Activated CD8-positive, alpha-beta memory T cell treated with anti-CD3 and anti-CD28 coated beads, Interleukin-2, amount 10 ng/mL, durations not matched to agents 7 days and 5 days (primary cell): ENCODE measurements around the gene CKAP4. TPM values are rescaled to one million over a fixed set of nuclear protein-coding genes. Genes with fewer than 3 reads are reported as not detected.

Source experiments
- ATAC-seq: fragments of 150-1000 bp; cut with Tn5 transposase; one replicate; pipeline ENCODE4 v1.10.0; 2021; ENCODE audit warnings: moderate library complexity
- CTCF ChIA-PET: fragments of 350-600 bp; sonication (Branson Sonifier 250); formaldehyde crosslinking; loops from one replicate; lab custom pipeline; 2021; ENCODE audit warnings: antibody characterized with exemption; lab: Charles Lee
- DNase-seq: peaks from one replicate; pipeline ENCODE4 v3.0.0-alpha.2; 2020
- H3K27ac Mint-ChIP-seq: one replicate; pipeline ENCODE4 v1.8.0; 2021; ENCODE audit warnings: mild to moderate bottlenecking, mixed read lengths
- H3K27me3 Mint-ChIP-seq: one replicate; pipeline ENCODE4 v1.8.0; 2021; ENCODE audit warnings: mixed read lengths
- H3K36me3 Mint-ChIP-seq: one replicate; pipeline ENCODE4 v1.8.0; 2021; ENCODE audit warnings: mild to moderate bottlenecking, mixed read lengths
- H3K4me1 Mint-ChIP-seq: one replicate; pipeline ENCODE4 v1.8.0; 2021; ENCODE audit warnings: mixed read lengths
- H3K4me3 Mint-ChIP-seq: one replicate; pipeline ENCODE4 v1.8.0; 2021; ENCODE audit warnings: mild to moderate bottlenecking, moderate library complexity, mixed read lengths
- H3K9me3 Mint-ChIP-seq: one replicate; pipeline ENCODE4 v1.8.0; 2022; ENCODE audit warnings: low read depth, mixed read lengths
- total RNA-seq, 2 experiments: library from RNA; stranded (reverse); gene quantifications; one replicate each; pipeline ENCODE4 v1.2.3, GENCODE V29; 2021

Gene CKAP4
- total RNA-seq, 2 experiments from 2014 or later: 1.1 to 3.7 TPM

DNA sequence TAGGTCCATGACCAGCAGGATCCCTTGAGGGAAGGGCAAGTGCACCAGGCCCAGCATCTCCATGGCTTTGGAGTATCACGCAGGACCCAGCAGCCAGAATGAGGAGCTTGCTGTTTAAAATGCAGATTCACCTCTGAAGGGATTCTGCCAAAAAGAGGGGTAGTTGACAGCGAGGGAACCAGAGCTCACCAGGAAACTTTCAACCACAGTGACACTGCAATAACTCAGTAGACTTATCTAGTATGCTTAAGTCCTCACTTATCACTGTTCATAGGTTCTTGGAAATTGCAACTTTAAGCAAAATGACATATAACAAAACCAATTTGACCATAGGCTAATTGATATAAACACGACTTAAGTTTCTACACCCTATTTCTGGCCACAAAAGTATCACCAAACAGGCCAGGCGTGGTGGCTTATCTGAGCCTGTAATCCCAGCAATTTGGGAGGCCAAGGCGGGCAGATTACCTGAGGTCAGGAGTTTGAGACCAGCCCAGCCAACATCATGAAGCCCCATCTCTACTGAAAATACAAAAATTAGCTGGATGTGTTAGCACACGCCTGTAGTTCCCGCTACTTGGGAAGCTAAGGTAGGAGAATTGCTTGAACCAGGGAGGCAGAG is 21.4 kb upstream of the CKAP4 start:
- CTCF ChIA-PET: interaction anchor here (1.6 to 1.7 kb wide), 2 partner anchors 13 to 45 kb away, joined by 4 to 9 read pairs; no protein-coding TSS in a partner anchor
- ATAC-seq: peak; percentile 45
- no peaks in the 10 kb centered on the region for H3K9me3 Mint-ChIP-seq
- peaks cover 24% of the 10 kb centered on the region for H3K4me1 Mint-ChIP-seq
- H3K4me3 Mint-ChIP-seq: no peak overlapping the region
- DNase-seq: no peak
- H3K27me3 Mint-ChIP-seq: peaks cover 21% of the 10 kb centered on the region
- peak overlapping the region; percentile 47 for H3K27ac Mint-ChIP-seq
- H3K36me3 Mint-ChIP-seq: no peaks in the 10 kb centered on the region

DNA sequence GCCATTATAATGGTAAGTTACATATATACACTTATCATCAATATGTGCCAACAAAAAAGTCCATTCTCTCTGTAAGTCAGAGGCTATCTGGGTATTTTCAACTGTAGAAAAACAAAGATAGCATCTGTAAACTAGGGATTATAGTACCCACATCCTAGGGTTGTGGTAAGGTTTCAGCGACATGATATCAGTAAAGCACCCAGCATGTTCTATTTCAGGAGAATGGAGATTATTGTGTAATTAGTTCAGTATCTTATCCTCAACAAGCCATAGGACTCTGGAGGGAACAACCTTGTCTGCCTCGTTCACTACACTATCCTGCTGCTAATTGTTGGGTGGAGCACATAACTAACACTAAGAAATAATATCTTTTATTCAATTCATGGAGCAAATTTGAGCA is 19.7 kb upstream of the CKAP4 start:
- no peaks in the 10 kb centered on the region for H3K36me3 Mint-ChIP-seq
- no peak overlapping the region for H3K4me3 Mint-ChIP-seq
- DNase-seq (no peak), ATAC-seq (peak; percentile 45)
- no peak overlapping the region for H3K27ac Mint-ChIP-seq
- CTCF ChIA-PET: interaction anchor here (1.5 to 1.6 kb wide), 2 partner anchors 11 to 15 kb away, joined by 4 to 6 read pairs; no protein-coding TSS in a partner anchor
- peaks cover 32% of the 10 kb centered on the region for H3K27me3 Mint-ChIP-seq
- H3K9me3 Mint-ChIP-seq: no peaks in the 10 kb centered on the region
- H3K4me1 Mint-ChIP-seq: peaks cover 24% of the 10 kb centered on the region

DNA sequence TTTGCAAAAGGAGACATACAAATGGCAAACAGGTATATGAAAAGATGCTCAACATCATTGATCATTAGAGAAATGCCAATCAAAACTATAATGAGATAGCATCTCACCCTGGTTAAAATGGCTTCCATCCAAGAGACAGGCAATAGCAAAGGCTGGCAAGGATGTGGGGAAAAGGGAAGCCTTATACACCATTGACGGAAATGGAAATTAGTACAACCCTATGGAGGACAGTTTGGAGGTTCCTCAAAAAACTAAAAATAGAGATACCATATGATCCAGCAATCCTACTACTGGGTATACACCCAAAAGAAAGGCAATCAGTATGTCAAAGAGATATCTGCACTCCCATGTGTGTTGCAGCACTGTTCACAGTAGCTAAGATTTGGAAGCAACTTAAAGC is 17.3 kb upstream of the CKAP4 start:
- no peak for ATAC-seq
- Mint-ChIP-seq H3K27me3 (peaks cover 29% of the 10 kb centered on the region), H3K4me3 (no peak overlapping the region), H3K36me3 (no peaks in the 10 kb centered on the region), H3K9me3 (no peaks in the 10 kb centered on the region), H3K4me1 (peaks cover 24% of the 10 kb centered on the region), H3K27ac (no peak overlapping the region)
- CTCF ChIA-PET: no interaction called here
- DNase-seq: no peak

DNA sequence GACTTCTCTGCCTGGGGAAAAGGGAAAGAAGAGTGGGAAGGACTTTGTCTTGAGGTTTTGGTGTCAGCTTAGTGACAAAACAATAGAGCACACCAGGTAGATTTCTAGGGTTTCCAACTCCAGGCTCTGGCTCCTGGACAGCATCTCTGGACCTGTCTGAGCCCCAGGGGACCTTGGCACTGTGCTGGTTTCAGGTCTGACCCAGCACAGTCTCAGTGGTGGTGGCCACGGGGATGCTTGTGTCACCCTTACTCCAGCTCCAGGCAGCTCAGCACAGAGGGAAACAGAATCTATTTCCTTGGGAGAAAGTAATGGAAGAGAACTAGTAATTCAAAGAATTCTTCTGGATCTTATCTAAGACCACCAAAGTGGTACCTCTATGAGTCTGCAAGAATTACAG is 11.1 kb upstream of the CKAP4 start:
- Mint-ChIP-seq H3K4me1 (no peaks in the 10 kb centered on the region), H3K36me3 (no peaks in the 10 kb centered on the region), H3K27ac (no peak overlapping the region), H3K27me3 (peaks cover 13% of the 10 kb centered on the region), H3K9me3 (no peaks in the 10 kb centered on the region), H3K4me3 (no peak overlapping the region)
- ATAC-seq (no peak), DNase-seq (peak; percentile 8)
- CTCF ChIA-PET: no interaction called here

DNA sequence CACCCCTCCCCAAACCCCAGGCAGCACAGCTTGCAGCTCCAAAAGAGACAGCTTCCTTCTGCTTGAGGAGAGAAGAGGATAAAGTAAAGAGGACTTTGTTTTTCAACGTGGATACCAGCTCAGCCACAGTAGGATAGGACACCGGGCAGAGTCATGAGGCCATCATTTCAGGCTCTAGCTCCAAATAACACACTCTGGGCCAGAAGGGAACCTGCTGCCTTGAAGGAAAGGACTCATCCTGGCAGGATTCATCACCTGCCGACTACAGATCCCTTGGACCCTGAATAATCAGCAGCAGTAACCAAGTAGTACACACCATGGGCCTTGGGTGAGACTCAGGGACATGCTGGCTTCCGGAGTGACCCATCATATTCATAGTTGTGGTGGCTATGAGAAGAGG is 10.4 kb upstream of the CKAP4 start:
- H3K9me3 Mint-ChIP-seq: no peaks in the 10 kb centered on the region
- no peaks in the 10 kb centered on the region for H3K4me1 Mint-ChIP-seq
- H3K36me3 Mint-ChIP-seq: no peaks in the 10 kb centered on the region
- DNase-seq: peak; percentile 1
- H3K27me3 Mint-ChIP-seq: peaks cover 10% of the 10 kb centered on the region
- H3K27ac Mint-ChIP-seq: no peak overlapping the region
- no peak overlapping the region for H3K4me3 Mint-ChIP-seq
- no peak for ATAC-seq
- CTCF ChIA-PET: no interaction called here

DNA sequence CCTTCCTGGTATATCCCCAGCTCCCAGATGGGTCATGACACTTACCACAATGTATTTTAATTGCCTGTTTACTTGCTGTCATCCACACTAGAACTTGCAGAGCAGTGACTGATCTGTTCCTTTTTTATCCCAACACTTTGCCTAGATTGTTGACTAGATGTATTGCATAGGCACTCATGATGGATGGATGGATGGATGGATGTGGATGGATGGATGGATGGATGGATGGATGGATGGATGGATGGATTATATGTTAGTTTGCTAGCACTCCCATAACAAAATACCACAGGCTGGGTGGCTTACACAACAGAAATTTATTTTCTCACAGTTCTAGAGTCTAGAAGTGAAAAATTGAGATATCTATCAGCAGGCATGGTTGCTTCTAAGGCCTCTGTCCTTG is 8.7 kb upstream of the CKAP4 start:
- H3K36me3 Mint-ChIP-seq: no peaks in the 10 kb centered on the region
- no peaks in the 10 kb centered on the region for H3K9me3 Mint-ChIP-seq
- no peaks in the 10 kb centered on the region for H3K4me1 Mint-ChIP-seq
- no peak overlapping the region for H3K4me3 Mint-ChIP-seq
- no peaks in the 10 kb centered on the region for H3K27me3 Mint-ChIP-seq
- DNase-seq: no peak
- CTCF ChIA-PET: no interaction called here
- no peak for ATAC-seq
- H3K27ac Mint-ChIP-seq: no peak overlapping the region

DNA sequence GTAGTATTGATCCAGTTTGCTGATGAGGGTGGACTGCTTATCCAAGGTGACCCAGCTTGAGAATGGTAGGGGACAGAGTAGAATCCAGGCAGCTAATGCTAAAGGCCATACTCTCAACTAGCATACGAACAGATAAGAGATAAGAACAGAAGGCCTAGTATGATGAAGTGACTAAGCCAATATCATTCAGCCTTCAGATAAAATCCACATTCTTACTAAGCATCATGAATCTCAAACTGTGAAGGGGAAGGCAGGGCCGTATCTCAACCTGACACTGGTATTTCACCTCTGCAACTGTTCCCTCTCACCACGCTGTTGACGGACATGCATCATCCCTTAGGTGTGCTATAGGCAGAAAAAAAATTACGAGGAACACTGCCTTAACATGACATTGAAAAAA is 8.1 kb upstream of the CKAP4 start:
- Mint-ChIP-seq H3K27ac (no peak overlapping the region), H3K4me3 (no peak overlapping the region), H3K4me1 (no peaks in the 10 kb centered on the region), H3K27me3 (no peaks in the 10 kb centered on the region), H3K9me3 (no peaks in the 10 kb centered on the region), H3K36me3 (no peaks in the 10 kb centered on the region)
- ATAC-seq (no peak), DNase-seq (peak; percentile 11)
- CTCF ChIA-PET: no interaction called here

DNA sequence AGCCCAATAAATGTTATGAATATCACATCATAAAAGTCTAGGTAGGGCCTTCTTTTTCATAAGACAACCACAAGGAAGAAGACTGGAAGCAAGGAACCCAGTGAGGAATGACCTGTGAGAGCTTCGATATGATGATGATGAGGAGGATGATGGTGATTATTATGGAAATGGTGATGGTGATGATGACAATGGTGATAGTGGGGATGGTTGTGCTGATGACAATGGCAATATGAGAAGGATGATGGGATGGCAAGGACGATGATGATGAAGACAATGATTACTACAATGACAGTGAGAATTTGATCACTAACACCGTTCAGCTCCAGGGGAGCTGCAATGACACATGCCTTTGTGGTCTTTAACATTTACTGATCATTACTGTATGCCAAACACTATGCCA is 7.7 kb upstream of the CKAP4 start:
- H3K4me1 Mint-ChIP-seq: no peaks in the 10 kb centered on the region
- CTCF ChIA-PET: no interaction called here
- no peaks in the 10 kb centered on the region for H3K9me3 Mint-ChIP-seq
- DNase-seq (no peak), ATAC-seq (no peak)
- no peaks in the 10 kb centered on the region for H3K36me3 Mint-ChIP-seq
- H3K27me3 Mint-ChIP-seq: no peaks in the 10 kb centered on the region
- no peak overlapping the region for H3K4me3 Mint-ChIP-seq
- no peak overlapping the region for H3K27ac Mint-ChIP-seq

DNA sequence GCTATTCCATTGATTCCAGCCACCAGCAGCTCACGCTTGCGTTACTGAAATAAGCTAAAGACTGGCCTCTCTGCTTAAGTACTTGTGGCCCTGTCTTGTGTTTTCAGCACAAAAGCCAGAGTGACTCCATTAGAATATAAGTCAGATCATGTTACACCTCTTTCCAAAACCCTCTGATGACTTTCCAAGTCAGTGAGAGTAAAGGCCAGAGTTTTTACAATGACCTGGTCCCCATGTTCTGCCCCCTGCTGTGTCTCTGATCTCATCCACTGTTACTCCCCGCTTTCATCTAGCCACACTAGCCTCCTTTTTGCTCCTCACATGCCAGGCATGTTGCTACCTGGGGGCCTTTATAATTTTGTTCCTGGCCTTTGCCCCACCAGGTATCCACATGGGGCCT is 6.9 kb upstream of the CKAP4 start:
- DNase-seq (peak; percentile 18), ATAC-seq (no peak)
- Mint-ChIP-seq H3K36me3 (no peaks in the 10 kb centered on the region), H3K4me1 (no peaks in the 10 kb centered on the region), H3K27me3 (peaks cover 5% of the 10 kb centered on the region), H3K9me3 (no peaks in the 10 kb centered on the region), H3K4me3 (no peak overlapping the region), H3K27ac (no peak overlapping the region)
- CTCF ChIA-PET: no interaction called here

DNA sequence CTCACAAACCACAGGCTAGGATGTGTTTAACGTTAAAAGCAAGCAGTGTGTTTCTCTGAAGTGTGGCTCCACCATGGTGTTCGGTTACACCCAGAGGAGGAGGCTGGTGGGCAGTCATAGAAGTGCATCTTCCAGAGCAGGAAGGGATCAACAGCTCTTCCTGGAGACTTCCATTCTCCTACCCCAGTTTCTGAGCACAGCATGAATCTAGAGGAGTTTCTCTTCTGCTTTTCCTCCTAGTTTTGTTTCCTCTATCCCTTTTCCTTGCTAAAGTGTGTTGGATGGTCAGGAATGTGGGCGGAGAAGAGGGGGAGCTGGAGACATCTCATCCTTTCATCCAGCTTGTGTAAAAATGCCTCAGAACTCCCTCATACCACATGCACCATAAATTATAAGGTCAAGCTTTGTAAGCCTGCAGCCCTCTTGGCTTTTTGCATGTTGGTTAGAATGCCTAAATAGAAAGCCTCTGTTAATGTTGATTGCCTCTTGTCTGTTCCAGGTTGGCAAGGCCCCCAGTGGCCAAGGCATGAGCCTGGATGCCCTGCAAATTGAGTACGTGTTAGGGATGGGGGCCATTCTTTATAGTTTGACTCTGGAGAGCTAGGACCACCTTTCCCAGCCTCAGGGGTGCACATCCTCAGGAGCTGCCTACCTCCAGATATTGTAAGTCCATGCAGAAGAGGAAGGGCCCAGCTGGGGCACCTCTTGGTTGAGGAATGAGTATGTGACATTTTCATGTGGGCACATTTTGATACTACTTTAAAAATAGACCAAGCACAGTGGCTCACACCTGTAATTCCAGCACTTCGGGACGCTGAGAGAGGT is 4.0 kb upstream of the CKAP4 start:
- H3K9me3 Mint-ChIP-seq: no peaks in the 10 kb centered on the region
- CTCF ChIA-PET: interaction anchor here (1.2 to 2.6 kb wide), 3 partner anchors 25 to 106 kb away, joined by 3 to 11 read pairs (median 5); no protein-coding TSS in a partner anchor
- H3K4me3 Mint-ChIP-seq: no peak overlapping the region
- H3K36me3 Mint-ChIP-seq: no peaks in the 10 kb centered on the region
- peak; percentile 31 for DNase-seq
- H3K4me1 Mint-ChIP-seq: peaks cover 7% of the 10 kb centered on the region
- H3K27ac Mint-ChIP-seq: no peak overlapping the region
- peaks cover 19% of the 10 kb centered on the region for H3K27me3 Mint-ChIP-seq
- ATAC-seq: no peak

DNA sequence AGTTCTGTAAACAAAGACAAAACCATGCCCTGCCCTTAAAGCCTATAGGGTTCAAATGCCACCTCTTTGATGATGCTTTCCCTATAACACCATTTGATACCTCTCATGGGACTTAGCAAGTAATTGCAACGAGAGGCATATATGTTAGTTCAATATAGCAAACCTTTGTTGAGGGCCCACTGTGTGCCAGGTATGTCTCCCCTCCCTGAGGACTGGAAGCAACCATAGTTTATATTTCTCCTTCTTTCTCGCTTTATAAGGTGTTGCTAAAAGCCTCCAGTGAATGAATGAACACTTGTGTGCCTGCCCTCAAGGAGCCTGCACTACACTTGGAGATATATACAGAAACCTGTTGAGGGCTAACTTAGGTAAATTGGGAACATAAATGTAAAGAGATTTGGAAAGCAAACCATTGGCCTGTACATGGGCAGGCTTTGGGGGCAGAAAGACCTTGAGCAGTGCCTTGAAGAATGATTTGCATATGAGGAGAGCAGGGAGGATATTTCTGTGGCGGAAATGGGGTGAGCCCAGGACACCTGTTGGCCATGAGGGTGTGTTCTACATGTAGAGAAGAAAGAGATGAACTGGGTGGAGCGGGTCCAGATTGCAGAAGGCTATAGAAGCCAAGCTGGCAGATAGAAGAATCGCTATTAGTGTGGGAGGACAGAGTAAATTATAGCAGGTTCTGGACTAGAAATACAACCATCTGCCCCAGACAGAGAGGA is 1.8 kb upstream of the CKAP4 start:
- Mint-ChIP-seq H3K27me3 (peaks cover 22% of the 10 kb centered on the region), H3K9me3 (no peaks in the 10 kb centered on the region), H3K36me3 (no peaks in the 10 kb centered on the region), H3K4me3 (no peak overlapping the region), H3K27ac (no peak overlapping the region), H3K4me1 (peaks cover 7% of the 10 kb centered on the region)
- ATAC-seq (no peak), DNase-seq (peak; percentile 29)
- CTCF ChIA-PET: no interaction called here

DNA sequence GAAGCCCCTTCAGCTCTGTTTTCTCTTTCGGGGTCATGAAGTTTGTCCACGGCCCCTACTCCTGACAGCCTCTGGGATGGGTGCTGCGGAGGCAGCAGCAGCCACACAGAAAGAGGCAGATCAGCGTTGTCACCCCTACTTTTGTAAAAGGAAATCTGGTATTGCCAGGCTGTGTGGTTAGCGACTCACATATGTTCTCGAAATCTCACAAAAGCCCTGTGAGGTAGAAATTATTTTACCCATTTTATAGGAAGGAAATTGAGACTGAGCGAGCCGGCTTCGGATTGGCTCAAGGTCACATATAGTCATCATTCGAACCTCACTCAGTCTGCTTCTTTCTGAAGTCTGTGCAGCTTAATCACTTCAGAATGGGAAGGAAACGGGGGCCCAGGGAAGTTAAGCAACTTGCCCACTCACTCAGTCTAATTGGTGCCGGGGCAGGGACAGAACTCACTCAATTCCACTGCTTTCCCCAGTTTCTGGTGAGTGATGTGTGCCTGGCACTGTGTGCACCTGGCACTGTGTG is 1.1 kb upstream of the CKAP4 start:
- CTCF ChIA-PET: interaction anchor here (0.6 kb wide), 1 partner anchor 109 kb away, joined by 3 read pairs; the partner anchor contains the start of gene POLR3B
- ATAC-seq: no peak
- DNase-seq: peak; percentile 40
- Mint-ChIP-seq H3K4me1 (peaks cover 7% of the 10 kb centered on the region), H3K9me3 (no peaks in the 10 kb centered on the region), H3K36me3 (no peaks in the 10 kb centered on the region), H3K27me3 (peaks cover 22% of the 10 kb centered on the region), H3K27ac (no peak overlapping the region), H3K4me3 (peak overlapping the region; percentile 44)

DNA sequence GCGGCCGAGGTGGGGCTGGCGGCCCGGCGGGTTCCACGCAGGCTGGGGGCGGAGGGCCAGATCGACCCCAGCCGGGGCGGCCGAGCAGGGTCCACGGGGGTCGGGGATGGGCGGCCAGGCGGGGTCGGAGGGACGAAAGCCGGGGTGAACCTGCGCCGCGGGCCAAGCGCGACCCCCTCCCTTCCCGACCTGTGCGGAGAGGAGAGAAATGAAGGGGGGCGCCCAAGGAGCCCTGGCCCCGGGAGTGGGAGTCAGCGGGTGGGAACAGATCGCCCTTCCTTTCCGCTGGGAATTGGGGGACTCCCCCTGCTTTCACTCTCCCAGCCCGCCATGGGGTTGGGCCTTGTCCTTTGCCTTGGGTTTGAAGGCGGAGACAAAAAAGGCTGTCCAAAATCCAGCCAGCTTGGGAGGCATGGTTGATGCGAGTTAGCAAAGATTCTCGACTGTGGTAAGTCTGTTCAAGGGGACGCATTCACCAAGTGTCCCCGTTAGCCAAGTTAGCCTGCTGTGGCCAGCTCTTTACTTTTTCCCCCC is 559 bp upstream of the CKAP4 start:
- Mint-ChIP-seq H3K4me3 (peak overlapping the region; percentile 44), H3K27me3 (peaks cover 22% of the 10 kb centered on the region), H3K36me3 (no peaks in the 10 kb centered on the region), H3K9me3 (no peaks in the 10 kb centered on the region), H3K4me1 (peaks cover 7% of the 10 kb centered on the region), H3K27ac (no peak overlapping the region)
- ATAC-seq (no peak), DNase-seq (peak; percentile 40)
- CTCF ChIA-PET: interaction anchor here (0.6 kb wide), 1 partner anchor 109 kb away, joined by 3 read pairs; the partner anchor contains the start of gene POLR3B
